Suprapubic skin (tissue), 3 donors: ENCODE data around the gene FAM186B.

Experiments
- POLR2A ChIP-seq, 2 donors: fragments of 450-650 bp; IDR thresholded peaks; one replicate each; pipeline ENCODE4 v1.6.1; 2017; ENCODE audit warnings: antibody characterized with exemption in 2 of 2, mild to moderate bottlenecking in 2 of 2, moderate library complexity in 2 of 2
- TF ChIP-seq, protein P1 (sequence below), 2 donors: fragments of 200-600 bp in 1 of 2; fragments of 450-650 bp in 1 of 2; sonication (generic) in 1 of 2; IDR thresholded peaks; one replicate each; pipeline ENCODE4 v1.5.1; 2016 to 2019; ENCODE audit warnings: antibody characterized with exemption in 2 of 2, mild to moderate bottlenecking in 1 of 2, moderate library complexity in 1 of 2

DNA sequence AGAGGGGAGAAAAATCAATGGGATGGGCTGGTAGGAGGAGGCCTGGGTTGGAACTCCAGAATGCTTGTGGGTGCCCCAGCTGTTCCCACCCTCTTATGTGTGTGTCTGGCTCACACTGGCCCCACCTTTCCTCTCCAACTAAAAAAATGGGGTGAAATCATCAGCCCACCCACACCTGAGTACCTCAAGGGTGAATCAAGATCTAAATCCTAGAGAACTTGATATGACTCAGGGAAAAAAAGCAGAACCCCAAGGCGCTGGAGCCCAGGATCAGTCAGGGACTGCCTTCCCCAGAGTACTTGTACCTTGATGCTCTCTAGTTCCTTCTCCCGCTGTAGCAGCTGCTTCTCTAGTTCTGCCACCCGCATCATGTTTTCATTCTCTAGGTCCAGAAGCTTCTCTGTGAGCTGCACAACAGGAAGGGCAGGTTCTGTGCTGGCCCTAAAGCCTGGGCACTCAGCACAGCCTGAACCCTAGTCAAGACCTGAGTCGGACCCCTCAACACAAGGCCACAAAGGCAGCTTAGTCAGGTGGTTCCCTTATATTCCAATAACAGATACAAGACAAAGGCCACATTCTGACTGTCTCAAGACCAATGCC is 47.6 kb upstream of the FAM186B start:
- TF ChIP-seq, protein P1, sequence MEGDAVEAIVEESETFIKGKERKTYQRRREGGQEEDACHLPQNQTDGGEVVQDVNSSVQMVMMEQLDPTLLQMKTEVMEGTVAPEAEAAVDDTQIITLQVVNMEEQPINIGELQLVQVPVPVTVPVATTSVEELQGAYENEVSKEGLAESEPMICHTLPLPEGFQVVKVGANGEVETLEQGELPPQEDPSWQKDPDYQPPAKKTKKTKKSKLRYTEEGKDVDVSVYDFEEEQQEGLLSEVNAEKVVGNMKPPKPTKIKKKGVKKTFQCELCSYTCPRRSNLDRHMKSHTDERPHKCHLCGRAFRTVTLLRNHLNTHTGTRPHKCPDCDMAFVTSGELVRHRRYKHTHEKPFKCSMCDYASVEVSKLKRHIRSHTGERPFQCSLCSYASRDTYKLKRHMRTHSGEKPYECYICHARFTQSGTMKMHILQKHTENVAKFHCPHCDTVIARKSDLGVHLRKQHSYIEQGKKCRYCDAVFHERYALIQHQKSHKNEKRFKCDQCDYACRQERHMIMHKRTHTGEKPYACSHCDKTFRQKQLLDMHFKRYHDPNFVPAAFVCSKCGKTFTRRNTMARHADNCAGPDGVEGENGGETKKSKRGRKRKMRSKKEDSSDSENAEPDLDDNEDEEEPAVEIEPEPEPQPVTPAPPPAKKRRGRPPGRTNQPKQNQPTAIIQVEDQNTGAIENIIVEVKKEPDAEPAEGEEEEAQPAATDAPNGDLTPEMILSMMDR (IDR thresholded peaks at IDR 0.05) = no peak
- no peak for TF ChIP-seq POLR2A (IDR thresholded peaks at IDR 0.05)
